Parathyroid adenoma (tissue), 2 donors: ENCODE results near the gene PLCL1.

Experiments used
- H2AFZ ChIP-seq: fragments of 300-600 bp; sonication (generic); one replicate; pipeline ENCODE4 v1.7.0; 2017; ENCODE audit warnings: antibody characterized with exemption, mild to moderate bottlenecking
- H3K27ac ChIP-seq: fragments of 300-600 bp; sonication (generic); one replicate; pipeline ENCODE4 v1.7.0; 2017
- H3K27me3 ChIP-seq: fragments of 300-600 bp; sonication (generic); one replicate; pipeline ENCODE4 v1.7.0; 2017; ENCODE audit warnings: low read length; ENCODE audit not compliant: control insufficient read depth, insufficient read depth
- H3K36me3 ChIP-seq: fragments of 300-600 bp; sonication (generic); one replicate; pipeline ENCODE4 v1.7.0; 2017; ENCODE audit warnings: low read length; ENCODE audit not compliant: control insufficient read depth, insufficient read depth
- H3K4me1 ChIP-seq: fragments of 300-600 bp; sonication (generic); one replicate; pipeline ENCODE4 v1.7.0; 2017; ENCODE audit warnings: control low read depth
- H3K4me2 ChIP-seq: fragments of 300-600 bp; sonication (generic); one replicate; pipeline ENCODE4 v1.7.0; 2017; ENCODE audit warnings: low read length
- H3K4me3 ChIP-seq: fragments of 300-600 bp; sonication (generic); one replicate; pipeline ENCODE4 v1.7.0; 2017; ENCODE audit warnings: low read depth, low read length
- H3K79me2 ChIP-seq: fragments of 300-600 bp; sonication (generic); one replicate; pipeline ENCODE4 v1.7.0; 2017; ENCODE audit warnings: control low read depth
- H3K9ac ChIP-seq: fragments of 300-600 bp; sonication (generic); one replicate; pipeline ENCODE4 v1.7.0; 2017; ENCODE audit warnings: mild to moderate bottlenecking
- H3K9me3 ChIP-seq: fragments of 300-600 bp; sonication (generic); one replicate; pipeline ENCODE4 v1.7.0; 2017; ENCODE audit warnings: low read length; ENCODE audit not compliant: control insufficient read depth
- CTCF ChIP-seq: fragments of 300-600 bp; sonication (generic); IDR thresholded peaks from one replicate; pipeline ENCODE4 v1.7.0; 2017; ENCODE audit warnings: antibody characterized with exemption, mild to moderate bottlenecking
- donor health status: primary hyperparathyroidism.

PLCL1 gene

GRCh38 chr2:197883354-197884032, 79.1 kb downstream of the PLCL1 start:
- no peaks in the 10 kb centered on the region for H3K9me3 ChIP-seq
- H3K4me2 ChIP-seq = no peak overlapping the region
- TF ChIP-seq CTCF = no peak
- no peaks in the 10 kb centered on the region for H3K36me3 ChIP-seq
- no peak overlapping the region for H3K9ac ChIP-seq
- H3K4me1 ChIP-seq = peaks cover 9% of the 10 kb centered on the region
- peaks cover 16% of the 10 kb centered on the region for H3K79me2 ChIP-seq
- no peaks in the 10 kb centered on the region for H3K27me3 ChIP-seq
- H2AFZ ChIP-seq = no peak overlapping the region
- H3K27ac ChIP-seq = no peak overlapping the region
- no peak overlapping the region for H3K4me3 ChIP-seq

- Histone ChIP-seq H3K27me3 (no peaks in the 10 kb centered on the region), H3K9ac (no peak overlapping the region), H2AFZ (no peak overlapping the region), H3K4me3 (no peak overlapping the region), H3K36me3 (no peaks in the 10 kb centered on the region), H3K4me1 (peaks cover 9% of the 10 kb centered on the region), H3K4me2 (no peak overlapping the region), H3K9me3 (no peaks in the 10 kb centered on the region), H3K79me2 (peaks cover 16% of the 10 kb centered on the region), H3K27ac (no peak overlapping the region)
- TF ChIP-seq CTCF = no peak
These were observed 79.9 kb downstream of the PLCL1 start for GRCh38 chr2:197884252-197884651.

GRCh38 chr2:197885126-197885525, 80.7 kb downstream of the PLCL1 start:
- Histone ChIP-seq H3K4me1 (peaks cover 9% of the 10 kb centered on the region), H3K27me3 (no peaks in the 10 kb centered on the region), H3K79me2 (peaks cover 16% of the 10 kb centered on the region), H3K36me3 (no peaks in the 10 kb centered on the region), H2AFZ (no peak overlapping the region), H3K9me3 (no peaks in the 10 kb centered on the region), H3K4me3 (no peak overlapping the region), H3K27ac (no peak overlapping the region), H3K4me2 (no peak overlapping the region), H3K9ac (no peak overlapping the region)
- TF ChIP-seq CTCF = no peak

- TF ChIP-seq CTCF = no peak
- Histone ChIP-seq H3K27me3 (no peaks in the 10 kb centered on the region), H3K9me3 (no peaks in the 10 kb centered on the region), H3K36me3 (no peaks in the 10 kb centered on the region), H3K4me1 (peaks cover 9% of the 10 kb centered on the region), H3K4me2 (no peak overlapping the region), H3K27ac (no peak overlapping the region), H3K9ac (no peak overlapping the region), H3K79me2 (peaks cover 15% of the 10 kb centered on the region), H2AFZ (no peak overlapping the region), H3K4me3 (no peak overlapping the region)
These were observed 81.2 kb downstream of the PLCL1 start for GRCh38 chr2:197885587-197885986.

- no peaks in the 10 kb centered on the region for H3K9me3 ChIP-seq
- H3K4me1 ChIP-seq = peaks cover 17% of the 10 kb centered on the region
- no peak overlapping the region for H3K27ac ChIP-seq
- H3K27me3 ChIP-seq = no peaks in the 10 kb centered on the region
- H3K4me2 ChIP-seq = no peak overlapping the region
- no peak overlapping the region for H3K9ac ChIP-seq
- H3K4me3 ChIP-seq = no peak overlapping the region
- H3K36me3 ChIP-seq = no peaks in the 10 kb centered on the region
- no peak overlapping the region for H2AFZ ChIP-seq
- peaks cover 24% of the 10 kb centered on the region for H3K79me2 ChIP-seq
- TF ChIP-seq CTCF = no peak
These were observed 83.9 kb downstream of the PLCL1 start for GRCh38 chr2:197888321-197888720.
